ENCODE results near the gene KARS1.

- TF ChIP-seq CTCF (IDR thresholded peaks at IDR 0.05) (no peak), POLR2A (IDR thresholded peaks at IDR 0.05) (no peak)
Observed at GRCh38 chr16:75682308-75682707, 34.8 kb upstream of the KARS1 start.
